Measurements from ENCODE around the gene TRIM54.

- TF ChIP-seq NR3C1 (CRISPR knock-in tag; conservative IDR thresholded peaks at IDR 0.05; ENCODE audit: low read depth) (no peak), E2F1 (CRISPR knock-in tag; IDR thresholded peaks at IDR 0.05) (no peak), ZNF232 (CRISPR knock-in tag; IDR thresholded peaks at IDR 0.05) (no peak), SP1 (CRISPR knock-in tag; conservative IDR thresholded peaks at IDR 0.05) (no peak), CTCF (IDR thresholded peaks at IDR 0.05) (no peak), HMGXB4 (CRISPR knock-in tag; IDR thresholded peaks at IDR 0.05) (no peak), FOXK1 (CRISPR knock-in tag; IDR thresholded peaks at IDR 0.05) (no peak), ESRRA (CRISPR knock-in tag; IDR thresholded peaks at IDR 0.05; ENCODE audit: borderline replicate concordance) (no peak), ZBTB43 (CRISPR knock-in tag; IDR thresholded peaks at IDR 0.05) (no peak), ELF4 (CRISPR knock-in tag; IDR thresholded peaks at IDR 0.05; ENCODE audit: low read depth) (no peak), PRDM15 (CRISPR knock-in tag; IDR thresholded peaks at IDR 0.05) (no peak), E2F4 (CRISPR knock-in tag; IDR thresholded peaks at IDR 0.05; ENCODE audit: borderline replicate concordance, low read depth) (no peak), RELA (CRISPR knock-in tag; IDR thresholded peaks at IDR 0.05; ENCODE audit: borderline replicate concordance) (no peak), TP53 (CRISPR knock-in tag; IDR thresholded peaks at IDR 0.05) (no peak)
Measured at GRCh38 chr2:27336173-27336572, 53.9 kb downstream of the TRIM54 start.
